NCI-H1930 (cell line): Measurements from ENCODE around the gene SHC4.
"Not testable (repeated sequence)": the region's sequence is repeated elsewhere in the genome, so short reads cannot be mapped to it uniquely, and the experiment has no call there.

Experiments
- DNase-seq, 2 experiments: peaks; one replicate each; lab custom pipeline; 2025; lab: John Stamatoyannopoulos, UW

The SHC4 gene

GRCh38 chr15:48924528-48925393 lies 39.0 kb downstream of the SHC4 start:
- no peak for DNase-seq

GRCh38 chr15:48922046-48922445 lies 41.7 kb downstream of the SHC4 start:
- DNase-seq: no peak

GRCh38 chr15:48916721-48917120 lies 47.0 kb downstream of the SHC4 start:
- DNase-seq: no peak

GRCh38 chr15:48915861-48916260 lies 47.9 kb downstream of the SHC4 start:
- DNase-seq: no peak

GRCh38 chr15:48914717-48915116 lies 49.0 kb downstream of the SHC4 start:
- DNase-seq: no peak

- DNase-seq: no peak
Observed at GRCh38 chr15:48913141-48913540, 50.6 kb downstream of the SHC4 start.

- DNase-seq: not testable (repeated sequence)
Observed at GRCh38 chr15:48910554-48910953, 53.2 kb downstream of the SHC4 start.

- not testable (repeated sequence) for DNase-seq
Observed at GRCh38 chr15:48909313-48909712, 54.4 kb downstream of the SHC4 start.

GRCh38 chr15:48905847-48906246 lies 57.9 kb downstream of the SHC4 start:
- no peak for DNase-seq

GRCh38 chr15:48905216-48905615 lies 58.5 kb downstream of the SHC4 start:
- DNase-seq: no peak

GRCh38 chr15:48904758-48905157 lies 59.0 kb downstream of the SHC4 start:
- DNase-seq: no peak

- DNase-seq: no peak
Observed at GRCh38 chr15:48899793-48900192, 63.9 kb downstream of the SHC4 start.

GRCh38 chr15:48898446-48898845 lies 65.3 kb downstream of the SHC4 start:
- no peak for DNase-seq

GRCh38 chr15:48898032-48898431 lies 65.7 kb downstream of the SHC4 start:
- DNase-seq: no peak

- no peak for DNase-seq
Observed at GRCh38 chr15:48896869-48897814, 66.6 kb downstream of the SHC4 start.

- DNase-seq: no peak
Observed at GRCh38 chr15:48893311-48893710, 70.4 kb downstream of the SHC4 start.

GRCh38 chr15:48891232-48891765 lies 72.4 kb downstream of the SHC4 start:
- no peak for DNase-seq

- DNase-seq: no peak
Observed at GRCh38 chr15:48890375-48890972, 73.2 kb downstream of the SHC4 start.

- DNase-seq: no peak
Observed at GRCh38 chr15:48889925-48890324, 73.8 kb downstream of the SHC4 start.

GRCh38 chr15:48888836-48889235 lies 74.9 kb downstream of the SHC4 start:
- no peak for DNase-seq

- no peak for DNase-seq
Observed at GRCh38 chr15:48888191-48888590, 75.5 kb downstream of the SHC4 start.

- DNase-seq: no peak
Observed at GRCh38 chr15:48887144-48887543, 76.6 kb downstream of the SHC4 start.
